Measurements from ENCODE around the gene KLRF2. TPM values are rescaled to one million over a fixed set of nuclear protein-coding genes. Genes with fewer than 3 reads are reported as not detected.

Gene KLRF2
- polyA plus RNA-seq, 1 donor from 2014 or later = not detected

GRCh38 chr12:9897535-9897934 lies 16.2 kb downstream of the KLRF2 start:
- H3K9me3 ChIP-seq (ENCODE audit: low read length) = no peaks in the 10 kb centered on the region
- no peaks in the 10 kb centered on the region for H3K9me2 ChIP-seq (ENCODE audit: insufficient read depth, low read length)
- H3K9ac ChIP-seq (ENCODE audit: low read length) = no peak overlapping the region
- H3K36me3 ChIP-seq (ENCODE audit: insufficient read depth, low read length) = no peaks in the 10 kb centered on the region
- no peak overlapping the region for H3K4me3 ChIP-seq (ENCODE audit: low read length)
- no peak overlapping the region for H3K4me2 ChIP-seq (ENCODE audit: low read length)
- H3F3A ChIP-seq (ENCODE audit: insufficient read depth, low read length, poor library complexity, severe bottlenecking) = no peaks in the 10 kb centered on the region
- no peaks in the 10 kb centered on the region for H3K27me3 ChIP-seq (ENCODE audit: insufficient read depth, low read depth, low read length)
- no peaks in the 10 kb centered on the region for H4K20me1 ChIP-seq (ENCODE audit: insufficient read depth)
- no peak for TF ChIP-seq TAF1 (IDR thresholded peaks at IDR 0.05; ENCODE audit: low read depth)
- no peak for TF ChIP-seq RAD21 (conservative IDR thresholded peaks at IDR 0.05)
- TF ChIP-seq MXI1 (conservative IDR thresholded peaks at IDR 0.05; ENCODE audit: poor library complexity, severe bottlenecking) = no peak
- TF ChIP-seq SMC3 (conservative IDR thresholded peaks at IDR 0.05; ENCODE audit: poor library complexity) = no peak
- TF ChIP-seq EP300 (conservative IDR thresholded peaks at IDR 0.05; ENCODE audit: poor library complexity, severe bottlenecking) = no peak
- no peak for TF ChIP-seq CTCF (IDR thresholded peaks at IDR 0.05; ENCODE audit: poor library complexity, severe bottlenecking)
- no peak for TF ChIP-seq REST (IDR thresholded peaks at IDR 0.05; ENCODE audit: borderline replicate concordance)
- TF ChIP-seq POLR2AphosphoS5 (IDR thresholded peaks at IDR 0.05) = no peak
- TF ChIP-seq EZH2 (IDR thresholded peaks at IDR 0.05; ENCODE audit: borderline replicate concordance, insufficient read depth, low read length, poor library complexity, severe bottlenecking) = no peak
- H3K79me2 ChIP-seq (replicated peaks; ENCODE audit: insufficient read depth, low read length) = no peaks in the 10 kb centered on the region
- H2AFZ ChIP-seq (ENCODE audit: low read depth, low read length) = no peak overlapping the region
- H3K27ac ChIP-seq (ENCODE audit: low read length) = no peak overlapping the region

- no peak overlapping the region for H3K4me3 ChIP-seq (ENCODE audit: low read length)
- TF ChIP-seq POLR2AphosphoS5 (IDR thresholded peaks at IDR 0.05) = no peak
- TF ChIP-seq EZH2 (IDR thresholded peaks at IDR 0.05; ENCODE audit: borderline replicate concordance, insufficient read depth, low read length, poor library complexity, severe bottlenecking) = no peak
- no peak for TF ChIP-seq TAF1 (IDR thresholded peaks at IDR 0.05; ENCODE audit: low read depth)
- TF ChIP-seq REST (IDR thresholded peaks at IDR 0.05; ENCODE audit: borderline replicate concordance) = no peak
- TF ChIP-seq RAD21 (conservative IDR thresholded peaks at IDR 0.05) = no peak
- TF ChIP-seq SMC3 (conservative IDR thresholded peaks at IDR 0.05; ENCODE audit: poor library complexity) = no peak
- TF ChIP-seq CTCF (IDR thresholded peaks at IDR 0.05; ENCODE audit: poor library complexity, severe bottlenecking) = no peak
- no peak for TF ChIP-seq EP300 (conservative IDR thresholded peaks at IDR 0.05; ENCODE audit: poor library complexity, severe bottlenecking)
- TF ChIP-seq MXI1 (conservative IDR thresholded peaks at IDR 0.05; ENCODE audit: poor library complexity, severe bottlenecking) = no peak
- H2AFZ ChIP-seq (ENCODE audit: low read depth, low read length) = no peak overlapping the region
- H3K27ac ChIP-seq (ENCODE audit: low read length) = no peak overlapping the region
- H4K20me1 ChIP-seq (ENCODE audit: insufficient read depth) = no peaks in the 10 kb centered on the region
- H3K27me3 ChIP-seq (ENCODE audit: insufficient read depth, low read depth, low read length) = no peaks in the 10 kb centered on the region
- H3K36me3 ChIP-seq (ENCODE audit: insufficient read depth, low read length) = no peaks in the 10 kb centered on the region
- H3K9me3 ChIP-seq (ENCODE audit: low read length) = no peaks in the 10 kb centered on the region
- no peaks in the 10 kb centered on the region for H3K9me2 ChIP-seq (ENCODE audit: insufficient read depth, low read length)
- no peaks in the 10 kb centered on the region for H3F3A ChIP-seq (ENCODE audit: insufficient read depth, low read length, poor library complexity, severe bottlenecking)
- H3K9ac ChIP-seq (ENCODE audit: low read length) = no peak overlapping the region
- H3K79me2 ChIP-seq (replicated peaks; ENCODE audit: insufficient read depth, low read length) = no peaks in the 10 kb centered on the region
- H3K4me2 ChIP-seq (ENCODE audit: low read length) = no peak overlapping the region
Measured at GRCh38 chr12:9899209-9899608, 17.9 kb downstream of the KLRF2 start.
